ENCODE results near the gene CLEC1A. TPM values are rescaled to one million over a fixed set of nuclear protein-coding genes. Genes with fewer than 3 reads are reported as not detected.
"Not testable (repeated sequence)": the region's sequence is repeated elsewhere in the genome, so short reads cannot be mapped to it uniquely, and the experiment has no call there.

Gene CLEC1A
- total and polyA plus RNA-seq, 4 donors, result 0.51 to 12.9 (median 7.0) TPM; not detected in 1

DNA sequence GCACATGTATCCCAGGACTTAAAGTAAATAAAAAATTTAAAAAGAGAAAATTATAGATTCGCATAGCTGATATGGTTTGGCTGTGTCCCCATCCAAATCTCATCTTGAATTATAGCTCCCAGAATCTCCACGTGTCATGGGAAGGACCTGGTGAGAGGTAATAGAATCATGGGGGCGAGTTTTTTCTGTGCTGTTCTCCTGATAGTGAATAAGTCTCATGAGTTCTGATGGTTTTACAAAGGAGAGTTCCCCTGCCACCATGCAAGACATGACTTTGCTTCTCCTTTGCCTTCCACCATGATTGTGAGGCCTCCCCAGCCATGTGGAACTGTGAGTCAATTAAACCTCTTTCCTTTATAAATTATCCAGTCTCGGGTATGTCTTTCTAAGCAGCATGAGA lies 72.1 kb downstream of the CLEC1A start:
- intact Hi-C loops (cut with DNase I); ATAC-seq (ENCODE audit: low FRiP score); H3K4me3 ChIP-seq (ENCODE audit: low read length in 2 of 2); H3K27me3 ChIP-seq (ENCODE audit: control insufficient read depth in 1 of 2, insufficient read depth in 2 of 2, low read length in 1 of 2); H3K4me1 ChIP-seq (ENCODE audit: control insufficient read depth in 1 of 2, insufficient read depth in 2 of 2, low read length in 2 of 2); H3K27ac ChIP-seq (ENCODE audit: low read depth in 1 of 2, low read length in 2 of 2); H3K9me3 ChIP-seq (ENCODE audit: control insufficient read depth, low read length); DNase-seq; H3K36me3 ChIP-seq (ENCODE audit: control insufficient read depth in 1 of 2, insufficient read depth in 2 of 2, low read length in 1 of 2): not testable (repeated sequence)
- 78 to 90% methylated on average over 4 of the region's 4 CpGs for WGBS, 2 donors

DNA sequence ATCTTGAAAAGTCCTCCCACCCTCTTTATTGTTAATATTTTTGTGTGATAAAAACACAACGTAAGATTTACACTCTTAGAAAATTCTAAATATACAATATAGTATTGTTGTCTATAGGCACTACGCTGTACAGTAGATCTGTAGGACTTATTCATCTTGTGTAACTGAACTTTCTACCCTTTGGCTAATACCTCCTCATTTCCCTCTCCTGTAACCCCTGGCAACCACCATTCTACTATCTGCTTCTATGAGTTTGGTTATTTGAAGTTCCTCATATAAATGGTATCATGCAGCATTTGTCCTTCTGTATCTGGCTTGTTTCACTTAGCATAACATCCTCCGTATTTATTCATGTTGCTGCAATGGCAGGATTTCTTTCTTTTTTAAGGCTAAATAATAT lies 73.5 kb downstream of the CLEC1A start:
- Histone ChIP-seq H3K4me1 (ENCODE audit: control insufficient read depth in 1 of 2, insufficient read depth in 2 of 2, low read length in 2 of 2) (no peaks in the 10 kb centered on the region), H3K27me3 (ENCODE audit: control insufficient read depth in 1 of 2, insufficient read depth in 2 of 2, low read length in 1 of 2) (no peaks in the 10 kb centered on the region), H3K4me3 (ENCODE audit: low read length in 2 of 2) (no peak overlapping the region), H3K9me3 (ENCODE audit: control insufficient read depth, low read length) (no peaks in the 10 kb centered on the region), H3K36me3 (ENCODE audit: control insufficient read depth in 1 of 2, insufficient read depth in 2 of 2, low read length in 1 of 2) (no peaks in the 10 kb centered on the region), H3K27ac (ENCODE audit: low read depth in 1 of 2, low read length in 2 of 2) (no peak overlapping the region)
- intact Hi-C loops (cut with DNase I), result no loop called here
- no peak for ATAC-seq (ENCODE audit: low FRiP score)
- no peak for DNase-seq
- 90 to 94% methylated on average over 3 of the region's 3 CpGs for WGBS, 2 donors

DNA sequence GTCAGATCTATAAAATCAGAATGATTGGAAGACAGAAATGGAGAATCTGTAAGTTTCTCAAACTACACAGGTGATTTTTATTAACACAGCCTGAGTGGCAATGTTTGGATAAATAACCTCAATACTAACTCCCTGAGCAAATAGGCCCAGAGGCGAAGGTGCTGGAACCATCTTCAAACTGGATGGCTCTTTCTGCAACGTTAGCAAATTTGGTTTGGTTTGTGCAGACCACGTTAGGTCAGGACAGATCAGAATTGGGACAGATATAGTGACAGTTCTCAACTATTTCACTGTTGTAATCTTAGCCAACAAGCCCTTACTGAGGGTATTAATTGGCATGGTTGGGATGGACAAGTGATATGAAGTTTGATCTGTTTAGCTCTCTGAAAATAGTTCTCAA lies 77.4 kb downstream of the CLEC1A start:
- ATAC-seq (ENCODE audit: low FRiP score) (no peak), DNase-seq (no peak)
- no peaks in the 10 kb centered on the region for H3K36me3 ChIP-seq (ENCODE audit: control insufficient read depth in 1 of 2, insufficient read depth in 2 of 2, low read length in 1 of 2)
- H3K4me3 ChIP-seq (ENCODE audit: low read length in 2 of 2), result no peak overlapping the region
- WGBS, 2 donors, result 57 to 81% methylated on average over 3 of the region's 3 CpGs
- intact Hi-C loops (cut with DNase I), result no loop called here
- no peaks in the 10 kb centered on the region for H3K9me3 ChIP-seq (ENCODE audit: control insufficient read depth, low read length)
- no peak overlapping the region for H3K27ac ChIP-seq (ENCODE audit: low read depth in 1 of 2, low read length in 2 of 2)
- no peaks in the 10 kb centered on the region for H3K27me3 ChIP-seq (ENCODE audit: control insufficient read depth in 1 of 2, insufficient read depth in 2 of 2, low read length in 1 of 2)
- no peaks in the 10 kb centered on the region for H3K4me1 ChIP-seq (ENCODE audit: control insufficient read depth in 1 of 2, insufficient read depth in 2 of 2, low read length in 2 of 2)

Other genes starting within 250 kb of the CLEC1A start
- gene CLEC2B, start 229.6 kb downstream of the CLEC1A start, total RNA-seq, result 10 to 100 TPM; 10.5 to 23.3 TPM
- gene CLEC2B, start 229.6 kb downstream of the CLEC1A start, polyA plus RNA-seq, result 10 to 100 TPM in 1 of 2 donors, 1 to 10 TPM in 1; 1.2 to 10.9 TPM
- gene KLRF2, start 217.5 kb downstream of the CLEC1A start, total RNA-seq, result not detected
- not detected for gene KLRF2, start 217.5 kb downstream of the CLEC1A start, polyA plus RNA-seq
- not detected for gene CLEC2A, start 166.6 kb downstream of the CLEC1A start, total RNA-seq
- gene CLEC2A, start 166.6 kb downstream of the CLEC1A start, polyA plus RNA-seq, result not detected
- 1 to 10 TPM; 3.0 to 3.6 TPM for gene CLEC12A, start 127.6 kb downstream of the CLEC1A start, total RNA-seq
- gene CLEC12A, start 127.6 kb downstream of the CLEC1A start, polyA plus RNA-seq, result 1 to 10 TPM in 1 of 2 donors, not detected in 1; 1.5 TPM
- not detected for gene CLEC1B, start 99.9 kb downstream of the CLEC1A start, total RNA-seq
- not detected for gene CLEC1B, start 99.9 kb downstream of the CLEC1A start, polyA plus RNA-seq
- gene CLEC12B, start 88.4 kb downstream of the CLEC1A start, total RNA-seq, result under 1 TPM in 1 of 2 donors, not detected in 1; 0.78 TPM
- gene CLEC12B, start 88.4 kb downstream of the CLEC1A start, polyA plus RNA-seq, result not detected
- gene CLEC9A, start 68.3 kb downstream of the CLEC1A start, total RNA-seq, result under 1 TPM; 0.26 to 0.42 TPM
- not detected for gene CLEC9A, start 68.3 kb downstream of the CLEC1A start, polyA plus RNA-seq
- gene CLEC7A, start 31.2 kb upstream of the CLEC1A start, total RNA-seq, result 10 to 100 TPM; 25.8 to 33.5 TPM
- 1 to 10 TPM; 2.9 to 4.8 TPM for gene CLEC7A, start 31.2 kb upstream of the CLEC1A start, polyA plus RNA-seq
- 1 to 10 TPM; 8.4 to 9.3 TPM for gene OLR1, start 73.1 kb upstream of the CLEC1A start, total RNA-seq
- 1 to 10 TPM in 1 of 2 donors, not detected in 1; 4.4 TPM for gene OLR1, start 73.1 kb upstream of the CLEC1A start, polyA plus RNA-seq
- under 1 TPM; 0.13 to 0.27 TPM for gene TMEM52B, start 80.0 kb upstream of the CLEC1A start, total RNA-seq
- under 1 TPM; 0.05 to 0.63 TPM for gene TMEM52B, start 80.0 kb upstream of the CLEC1A start, polyA plus RNA-seq
- 100 to 1,000 TPM; 103 to 111 TPM for gene GABARAPL1, start 113.9 kb upstream of the CLEC1A start, total RNA-seq
- gene GABARAPL1, start 113.9 kb upstream of the CLEC1A start, polyA plus RNA-seq, result 10 to 100 TPM; 74.5 to 84.1 TPM
- 1 to 10 TPM; 4.4 to 6.5 TPM for gene KLRD1, start 208.9 kb upstream of the CLEC1A start, total RNA-seq
- gene KLRD1, start 208.9 kb upstream of the CLEC1A start, polyA plus RNA-seq, result 1 to 10 TPM in 1 of 2 donors, under 1 TPM in 1; 0.18 to 1.8 TPM